Kidney (tissue), 14 donors: ENCODE data around the gene NELFB. TPM values are rescaled to one million over a fixed set of nuclear protein-coding genes. Genes with fewer than 3 reads are reported as not detected.
A peak's percentile ranks its signal among the peaks of the same experiment; 100 is the strongest.

Experiments
- DNase-seq, 5 donors: peaks; one replicate each; pipeline ENCODE4 v3.0.0-alpha.2; 2013 to 2020
- FAIRE-seq: peaks from 2 replicates; lab custom pipeline; 2012; peaks lifted over from hg19 to GRCh38; lab: Jason Lieb, UNC
- H3K27ac ChIP-seq, 2 donors: one replicate each; pipeline ENCODE4 v1.7.0; 2013; ENCODE audit warnings: low read depth in 2 of 2, low read length in 2 of 2, inconsistent platforms in 1 of 2
- H3K27me3 ChIP-seq: one replicate; pipeline ENCODE4 v1.7.1; 2013; ENCODE audit warnings: low read length, inconsistent platforms; ENCODE audit not compliant: control insufficient read depth, insufficient read depth
- H3K36me3 ChIP-seq, 3 donors: one replicate each; pipeline versions ENCODE4 v1.7.0 to v1.7.1; 2013; ENCODE audit warnings: low read length in 3 of 3, control low read depth in 1 of 3, inconsistent platforms in 1 of 3; ENCODE audit not compliant: insufficient read depth in 3 of 3, control insufficient read depth in 2 of 3
- H3K4me1 ChIP-seq, 3 donors: one replicate each; pipeline versions ENCODE4 v1.7.0 to v1.7.1; 2013; ENCODE audit warnings: low read length in 3 of 3, inconsistent platforms in 1 of 3, low read depth in 1 of 3; ENCODE audit not compliant: control insufficient read depth in 2 of 3, insufficient read depth in 2 of 3
- H3K4me3 ChIP-seq, 3 donors: one replicate each; pipeline versions ENCODE4 v1.7.0 to v1.8.1; 2013; ENCODE audit warnings: low read length in 3 of 3, control low read depth in 1 of 3, inconsistent platforms in 1 of 3
- H3K9ac ChIP-seq, 3 donors: one replicate each; pipeline versions ENCODE4 v1.7.0 to v1.7.1; 2013; ENCODE audit warnings: low read length in 3 of 3, control low read depth in 1 of 3, inconsistent platforms in 1 of 3
- H3K9me3 ChIP-seq, 3 donors: one replicate each; pipeline versions ENCODE4 v1.7.0 to v1.7.1; 2013; ENCODE audit warnings: low read length in 3 of 3, control low read depth in 1 of 3, inconsistent platforms in 1 of 3; ENCODE audit not compliant: control insufficient read depth in 2 of 3, insufficient read depth in 1 of 3
- CTCF ChIP-seq: IDR thresholded peaks from 3 replicates; pipeline ENCODE4 v1.5.1; 2012; ENCODE audit warnings: mild to moderate bottlenecking, moderate library complexity, borderline replicate concordance; ENCODE audit not compliant: insufficient read depth; ENCODE audit errors: extremely low read depth
- intact Hi-C: fragments of 100-400 bp; cut with DNase I; formaldehyde crosslinking; loops from one replicate; pipeline ENCODE4 v1.11.1; 2022
- polyA plus RNA-seq: library from polyadenylated mRNA; stranded (reverse); fragments of 350-450 nt; fragmentation: Illumina TruSeq; extraction: RNeasy Lipid Tissue Mini Kit (QIAGEN cat#74804); gene quantifications from one replicate; pipeline ENCODE4 v1.2.3, GENCODE V29; 2014; ENCODE audit warnings: low read depth, low replicate concordance; ENCODE audit not compliant: insufficient read depth
- total RNA-seq: library from RNA; stranded (reverse); fragmentation: NEBNext Ultra II Directional; extraction: Animal tissue kit (Norgen Biotek cat#: 25700); gene quantifications from one replicate; pipeline ENCODE4 v1.2.1, GENCODE V29; 2021
- donor health status: control.
- donor health status: control.
- donor health status: control.
- donor health status: control.
- donor health status: control.
- donor health status: DM: yes; HTN: yes; CAD: no.
- donor health status: Normal renal cell carcinoma (clear cell type).

Gene NELFB
- total and polyA plus RNA-seq, 2 donors from 2014 or later: 43.8 to 57.3 TPM

- Histone ChIP-seq H3K27ac (no peak overlapping the region), H3K27me3 (no peaks in the 10 kb centered on the region), H3K4me1 (peaks cover 0 to 23% (median 11%) of the 10 kb centered on the region in 3 donors), H3K9me3 (no peaks in the 10 kb centered on the region), H3K4me3 (peak overlapping the region in 1 of 3 donors; percentile 25), H3K9ac (no peak overlapping the region), H3K36me3 (no peaks in the 10 kb centered on the region)
- intact Hi-C loops: loop anchor here (10.0 kb wide), 1 partner anchor 117 kb away; the partner anchor contains the start of gene DPP7
- FAIRE-seq (no peak), DNase-seq (no peak)
- TF ChIP-seq CTCF: no peak
These were observed 23.0 kb upstream of the NELFB start for GRCh38 chr9:137232101-137232500.

DNA sequence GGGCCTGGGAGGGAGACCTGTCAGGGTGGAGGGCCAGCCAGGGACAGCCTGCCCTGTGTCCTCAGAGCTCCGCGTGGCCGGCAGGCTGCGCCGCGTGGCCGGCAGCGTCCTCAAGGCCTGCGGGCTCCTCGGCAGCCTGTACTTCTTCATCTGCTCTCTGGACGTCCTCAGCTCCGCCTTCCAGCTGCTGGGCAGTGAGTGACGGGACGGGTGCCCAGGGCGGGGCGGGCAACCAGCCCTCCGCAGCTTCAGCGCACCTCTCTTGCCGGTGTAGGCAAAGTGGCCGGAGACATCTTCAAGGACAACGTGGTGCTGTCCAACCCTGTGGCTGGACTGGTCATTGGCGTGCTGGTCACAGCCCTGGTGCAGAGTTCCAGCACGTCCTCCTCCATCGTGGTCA, 22.6 kb upstream of the NELFB start:
- no peaks in the 10 kb centered on the region for H3K27me3 ChIP-seq
- TF ChIP-seq CTCF: no peak
- no peaks in the 10 kb centered on the region for H3K36me3 ChIP-seq
- H3K9me3 ChIP-seq: no peaks in the 10 kb centered on the region
- no peak overlapping the region for H3K9ac ChIP-seq
- peaks cover 0 to 19% (median 9%) of the 10 kb centered on the region in 3 donors for H3K4me1 ChIP-seq
- intact Hi-C loops: loop anchor here (10.0 kb wide), 1 partner anchor 118 kb away; the partner anchor contains the start of gene DPP7
- DNase-seq (no peak), FAIRE-seq (no peak)
- peak overlapping the region in 1 of 3 donors; percentile 25 for H3K4me3 ChIP-seq
- no peak overlapping the region for H3K27ac ChIP-seq

GRCh38 chr9:137233143-137233980, 21.8 kb upstream of the NELFB start:
- H3K4me3 ChIP-seq: no peak overlapping the region
- no peaks in the 10 kb centered on the region for H3K36me3 ChIP-seq
- H3K27ac ChIP-seq: no peak overlapping the region
- H3K4me1 ChIP-seq: peaks cover 0 to 16% (median 9%) of the 10 kb centered on the region in 3 donors
- FAIRE-seq: no peak
- H3K9me3 ChIP-seq: no peaks in the 10 kb centered on the region
- intact Hi-C loops: loop anchor here (10.0 kb wide), 1 partner anchor 119 kb away; the partner anchor contains the start of gene DPP7
- H3K27me3 ChIP-seq: no peaks in the 10 kb centered on the region
- no peak overlapping the region for H3K9ac ChIP-seq
- TF ChIP-seq CTCF: no peak
- DNase-seq: no peak
